ENCODE results near the gene CMSS1.

The CMSS1 gene

GRCh38 chr3:99867594-99868310 is 50.1 kb downstream of the CMSS1 start:
- Histone ChIP-seq H3K9ac (ENCODE audit: low read depth, low read length) (no peak overlapping the region), H3K36me3 (ENCODE audit: insufficient read depth, low read length) (no peaks in the 10 kb centered on the region), H3K9me3 (ENCODE audit: control insufficient read depth, insufficient read depth, low read length) (no peaks in the 10 kb centered on the region), H3K4me1 (ENCODE audit: insufficient read depth, low read length) (peaks cover 19% of the 10 kb centered on the region)

- Histone ChIP-seq H3K36me3 (ENCODE audit: insufficient read depth, low read length) (no peaks in the 10 kb centered on the region), H3K9ac (ENCODE audit: low read depth, low read length) (no peak overlapping the region), H3K9me3 (ENCODE audit: control insufficient read depth, insufficient read depth, low read length) (no peaks in the 10 kb centered on the region), H3K4me1 (ENCODE audit: insufficient read depth, low read length) (peaks cover 19% of the 10 kb centered on the region)
Measured at GRCh38 chr3:99868311-99868646, 50.6 kb downstream of the CMSS1 start.

GRCh38 chr3:99869621-99870020 is 52.0 kb downstream of the CMSS1 start:
- Histone ChIP-seq H3K9me3 (ENCODE audit: control insufficient read depth, insufficient read depth, low read length) (no peaks in the 10 kb centered on the region), H3K4me1 (ENCODE audit: insufficient read depth, low read length) (peaks cover 19% of the 10 kb centered on the region), H3K36me3 (ENCODE audit: insufficient read depth, low read length) (no peaks in the 10 kb centered on the region), H3K9ac (ENCODE audit: low read depth, low read length) (no peak overlapping the region)

- H3K4me1 ChIP-seq (ENCODE audit: insufficient read depth, low read length), result peaks cover 19% of the 10 kb centered on the region
- no peaks in the 10 kb centered on the region for H3K36me3 ChIP-seq (ENCODE audit: insufficient read depth, low read length)
- no peak overlapping the region for H3K9ac ChIP-seq (ENCODE audit: low read depth, low read length)
- H3K9me3 ChIP-seq (ENCODE audit: control insufficient read depth, insufficient read depth, low read length), result no peaks in the 10 kb centered on the region
Measured at GRCh38 chr3:99870712-99871111, 53.0 kb downstream of the CMSS1 start.

- Histone ChIP-seq H3K9ac (ENCODE audit: low read depth, low read length) (no peak overlapping the region), H3K9me3 (ENCODE audit: control insufficient read depth, insufficient read depth, low read length) (no peaks in the 10 kb centered on the region), H3K36me3 (ENCODE audit: insufficient read depth, low read length) (no peaks in the 10 kb centered on the region), H3K4me1 (ENCODE audit: insufficient read depth, low read length) (peaks cover 14% of the 10 kb centered on the region)
Measured at GRCh38 chr3:99871231-99872045, 53.8 kb downstream of the CMSS1 start.

GRCh38 chr3:99872923-99873254 is 55.2 kb downstream of the CMSS1 start:
- Histone ChIP-seq H3K9ac (ENCODE audit: low read depth, low read length) (no peak overlapping the region), H3K36me3 (ENCODE audit: insufficient read depth, low read length) (no peaks in the 10 kb centered on the region), H3K9me3 (ENCODE audit: control insufficient read depth, insufficient read depth, low read length) (no peaks in the 10 kb centered on the region), H3K4me1 (ENCODE audit: insufficient read depth, low read length) (peaks cover 11% of the 10 kb centered on the region)

- no peak overlapping the region for H3K9ac ChIP-seq (ENCODE audit: low read depth, low read length)
- H3K9me3 ChIP-seq (ENCODE audit: control insufficient read depth, insufficient read depth, low read length), result no peaks in the 10 kb centered on the region
- no peaks in the 10 kb centered on the region for H3K36me3 ChIP-seq (ENCODE audit: insufficient read depth, low read length)
- peaks cover 9% of the 10 kb centered on the region for H3K4me1 ChIP-seq (ENCODE audit: insufficient read depth, low read length)
Measured at GRCh38 chr3:99873269-99874102, 55.8 kb downstream of the CMSS1 start.

GRCh38 chr3:99874237-99875002 is 56.8 kb downstream of the CMSS1 start:
- Histone ChIP-seq H3K9me3 (ENCODE audit: control insufficient read depth, insufficient read depth, low read length) (no peaks in the 10 kb centered on the region), H3K9ac (ENCODE audit: low read depth, low read length) (no peak overlapping the region), H3K36me3 (ENCODE audit: insufficient read depth, low read length) (no peaks in the 10 kb centered on the region), H3K4me1 (ENCODE audit: insufficient read depth, low read length) (peaks cover 9% of the 10 kb centered on the region)

- no peaks in the 10 kb centered on the region for H3K9me3 ChIP-seq (ENCODE audit: control insufficient read depth, insufficient read depth, low read length)
- peaks cover 9% of the 10 kb centered on the region for H3K4me1 ChIP-seq (ENCODE audit: insufficient read depth, low read length)
- H3K9ac ChIP-seq (ENCODE audit: low read depth, low read length), result peak overlapping the region; percentile 50; the same call in 1 of the 2 replicates
Measured at GRCh38 chr3:99875581-99875928, 57.9 kb downstream of the CMSS1 start.

GRCh38 chr3:99875929-99876841 is 58.5 kb downstream of the CMSS1 start:
- peak overlapping the region; percentile 50; the same call in 1 of the 2 replicates for H3K9ac ChIP-seq (ENCODE audit: low read depth, low read length)
- no peaks in the 10 kb centered on the region for H3K9me3 ChIP-seq (ENCODE audit: control insufficient read depth, insufficient read depth, low read length)
- H3K36me3 ChIP-seq (ENCODE audit: insufficient read depth, low read length), result no peaks in the 10 kb centered on the region; the same call in 1 of the 2 replicates
- H3K4me1 ChIP-seq (ENCODE audit: insufficient read depth, low read length), result peaks cover 9% of the 10 kb centered on the region

More at GRCh38 chr3:99875581-99875928, 57.9 kb downstream of the CMSS1 start:
- no peaks in the 10 kb centered on the region; the same call in 1 of the 2 replicates for H3K36me3 ChIP-seq (ENCODE audit: insufficient read depth, low read length)

- H3K9me3 ChIP-seq (ENCODE audit: control insufficient read depth, insufficient read depth, low read length), result no peaks in the 10 kb centered on the region
- H3K4me1 ChIP-seq (ENCODE audit: insufficient read depth, low read length), result peaks cover 5% of the 10 kb centered on the region; the same call in 1 of the 2 replicates
- H3K9ac ChIP-seq (ENCODE audit: low read depth, low read length), result no peak overlapping the region
- H3K36me3 ChIP-seq (ENCODE audit: insufficient read depth, low read length), result no peaks in the 10 kb centered on the region; the same call in 1 of the 2 replicates
Measured at GRCh38 chr3:99877031-99877579, 59.4 kb downstream of the CMSS1 start.

GRCh38 chr3:99878005-99878404 is 60.3 kb downstream of the CMSS1 start:
- Histone ChIP-seq H3K9me3 (ENCODE audit: control insufficient read depth, insufficient read depth, low read length) (no peaks in the 10 kb centered on the region), H3K9ac (ENCODE audit: low read depth, low read length) (no peak overlapping the region), H3K36me3 (ENCODE audit: insufficient read depth, low read length) (no peaks in the 10 kb centered on the region; the same call in 1 of the 2 replicates), H3K4me1 (ENCODE audit: insufficient read depth, low read length) (peaks cover 5% of the 10 kb centered on the region; the same call in 1 of the 2 replicates)

- no peak overlapping the region for H3K9ac ChIP-seq (ENCODE audit: low read depth, low read length)
- no peaks in the 10 kb centered on the region for H3K9me3 ChIP-seq (ENCODE audit: control insufficient read depth, insufficient read depth, low read length)
- H3K36me3 ChIP-seq (ENCODE audit: insufficient read depth, low read length), result no peaks in the 10 kb centered on the region; the same call in 1 of the 2 replicates
- H3K4me1 ChIP-seq (ENCODE audit: insufficient read depth, low read length), result peaks cover 6% of the 10 kb centered on the region; the same call in 1 of the 2 replicates
Measured at GRCh38 chr3:99879275-99879674, 61.6 kb downstream of the CMSS1 start.

All from ES-I3 (cell line).